NCI-H774 (cell line): ENCODE data around the gene CHRNB1.

Experiments used
- DNase-seq: peaks from one replicate; lab custom pipeline; 2025; lab: John Stamatoyannopoulos, UW

Gene CHRNB1, protein sequence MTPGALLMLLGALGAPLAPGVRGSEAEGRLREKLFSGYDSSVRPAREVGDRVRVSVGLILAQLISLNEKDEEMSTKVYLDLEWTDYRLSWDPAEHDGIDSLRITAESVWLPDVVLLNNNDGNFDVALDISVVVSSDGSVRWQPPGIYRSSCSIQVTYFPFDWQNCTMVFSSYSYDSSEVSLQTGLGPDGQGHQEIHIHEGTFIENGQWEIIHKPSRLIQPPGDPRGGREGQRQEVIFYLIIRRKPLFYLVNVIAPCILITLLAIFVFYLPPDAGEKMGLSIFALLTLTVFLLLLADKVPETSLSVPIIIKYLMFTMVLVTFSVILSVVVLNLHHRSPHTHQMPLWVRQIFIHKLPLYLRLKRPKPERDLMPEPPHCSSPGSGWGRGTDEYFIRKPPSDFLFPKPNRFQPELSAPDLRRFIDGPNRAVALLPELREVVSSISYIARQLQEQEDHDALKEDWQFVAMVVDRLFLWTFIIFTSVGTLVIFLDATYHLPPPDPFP

DNA sequence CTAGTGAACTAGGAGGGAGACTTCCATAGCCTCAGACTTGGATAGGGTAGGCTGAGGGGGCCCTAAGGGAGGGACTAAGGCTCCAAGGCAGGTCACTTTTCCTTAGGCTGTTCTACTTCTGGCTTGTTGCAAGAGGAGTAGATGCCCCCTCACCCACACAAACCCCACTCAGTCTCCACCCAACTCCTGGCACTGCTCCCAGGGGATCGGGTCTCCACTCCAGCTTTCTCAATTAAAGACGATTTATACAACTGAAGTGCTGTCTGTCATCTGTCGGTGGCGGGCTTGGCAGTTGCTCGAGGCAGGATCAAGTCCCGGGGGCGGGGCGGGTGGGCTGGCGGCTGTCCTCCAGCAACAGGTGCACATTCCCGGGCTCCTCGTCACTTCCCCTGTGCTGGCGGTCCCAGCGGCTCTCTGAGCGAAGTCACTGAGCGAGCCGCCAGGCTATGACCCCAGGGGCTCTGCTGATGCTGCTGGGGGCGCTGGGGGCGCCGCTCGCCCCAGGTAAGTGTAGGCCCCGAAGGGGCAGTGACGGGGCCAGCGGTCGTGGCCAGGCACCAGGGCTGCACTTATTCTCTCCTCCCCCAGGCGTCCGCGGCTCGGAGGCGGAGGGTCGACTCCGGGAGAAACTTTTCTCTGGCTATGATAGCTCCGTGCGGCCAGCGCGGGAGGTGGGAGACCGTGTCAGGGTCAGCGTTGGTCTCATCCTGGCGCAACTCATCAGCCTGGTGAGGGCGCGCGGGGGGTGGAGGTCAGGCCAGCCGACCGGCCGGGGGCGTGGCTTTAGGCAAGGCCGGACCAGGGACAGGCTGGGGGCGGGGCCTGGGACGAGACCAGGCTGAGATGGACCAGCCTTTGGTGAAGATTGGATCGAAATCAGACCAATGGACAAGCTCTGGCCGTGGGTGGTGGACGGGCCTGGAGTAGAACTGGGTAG, at the start of gene CHRNB1:
Gene CHRNB1, plus strand, starts transcription at position 380 of the 937 bp plus-strand sequence. Its CDS starts 67 bp downstream, at position 447.
- DNase-seq, result peak; percentile 35

DNA sequence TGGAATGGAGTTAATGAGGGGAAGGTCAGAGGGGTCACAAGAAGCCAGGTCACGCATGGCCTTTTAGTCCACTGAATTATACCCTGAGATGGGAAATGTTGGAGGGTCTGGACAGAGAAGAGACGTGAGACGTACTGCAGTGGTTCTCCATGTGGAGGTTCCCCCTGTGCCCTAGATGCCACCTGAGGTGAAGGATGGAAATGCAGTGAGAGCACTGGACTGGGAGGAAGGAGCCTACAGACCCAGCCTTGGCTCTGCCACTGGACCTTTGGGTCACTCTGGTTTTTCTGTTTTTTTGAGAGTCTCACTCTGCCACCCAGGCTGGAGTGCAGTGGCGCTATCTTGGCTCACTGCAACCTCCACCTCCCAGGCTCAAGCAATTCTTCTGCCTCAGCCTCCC, 48.7 kb upstream of the CHRNB1 start:
- no peak for DNase-seq

DNA sequence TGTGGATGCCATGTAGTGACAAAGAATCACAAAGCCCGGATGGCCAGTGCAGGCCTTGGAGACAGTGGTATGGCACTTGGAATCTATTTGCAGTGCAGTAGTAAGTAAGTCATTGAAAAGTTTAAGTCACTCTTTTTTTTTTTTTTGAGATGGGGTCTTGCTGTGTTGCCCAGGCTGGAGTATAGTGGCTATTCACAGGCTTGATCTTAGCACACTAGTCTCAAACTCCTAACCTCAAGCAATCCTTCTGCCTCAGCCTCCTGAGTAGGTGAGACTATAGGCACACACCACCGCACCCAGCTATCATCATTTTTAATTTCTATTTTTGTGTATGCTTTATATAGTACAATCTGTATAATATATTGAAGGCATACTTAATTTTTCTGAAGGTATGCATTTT, 46.2 kb upstream of the CHRNB1 start:
- no peak for DNase-seq

DNA sequence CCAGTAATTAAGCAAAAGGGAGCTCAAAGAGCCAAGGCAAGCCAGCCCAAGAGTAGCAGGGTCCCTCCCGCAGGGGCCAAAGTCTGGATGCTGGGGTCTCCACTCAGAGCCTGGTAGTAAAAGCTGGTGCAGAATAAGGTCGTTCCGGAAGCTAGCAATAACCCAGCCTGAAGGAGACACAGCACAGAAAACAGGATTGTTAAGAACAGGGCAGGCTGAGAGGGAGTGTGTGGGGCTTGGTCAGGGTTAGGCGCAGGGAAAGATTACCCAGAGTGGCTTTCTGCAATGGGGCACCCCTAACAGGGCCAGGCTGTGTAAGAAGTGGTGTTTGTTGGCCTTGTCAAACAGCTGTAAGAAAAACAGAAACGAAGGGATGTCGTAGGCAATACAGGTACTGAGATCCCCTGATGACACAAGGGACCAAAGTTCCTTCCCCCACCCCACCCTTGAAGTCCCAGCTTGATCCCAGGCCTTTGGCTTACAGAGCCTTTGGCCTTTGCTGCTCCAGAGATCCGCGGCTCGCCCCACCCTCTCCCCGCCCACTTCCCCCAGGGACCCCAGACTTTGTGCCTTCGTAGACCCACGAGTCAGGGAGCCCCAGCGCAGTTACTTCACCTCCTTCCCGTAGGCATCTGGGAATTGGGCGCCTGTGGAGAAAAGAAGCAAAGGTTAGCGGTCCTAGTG, 41.7 kb upstream of the CHRNB1 start:
- no peak for DNase-seq

DNA sequence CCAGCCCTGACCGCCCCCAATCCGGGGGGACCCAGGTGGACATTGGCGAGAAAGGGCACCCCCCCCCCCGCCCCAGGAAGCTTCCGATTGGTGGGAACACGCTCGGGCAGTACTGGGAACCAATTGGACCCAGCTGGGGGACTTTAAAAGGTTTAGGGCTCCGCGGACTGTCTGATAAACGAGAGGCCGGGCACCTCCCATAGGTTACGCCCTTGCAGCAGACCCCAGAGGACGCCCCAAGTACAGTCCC, 41.2 kb upstream of the CHRNB1 start:
- DNase-seq, result no peak

DNA sequence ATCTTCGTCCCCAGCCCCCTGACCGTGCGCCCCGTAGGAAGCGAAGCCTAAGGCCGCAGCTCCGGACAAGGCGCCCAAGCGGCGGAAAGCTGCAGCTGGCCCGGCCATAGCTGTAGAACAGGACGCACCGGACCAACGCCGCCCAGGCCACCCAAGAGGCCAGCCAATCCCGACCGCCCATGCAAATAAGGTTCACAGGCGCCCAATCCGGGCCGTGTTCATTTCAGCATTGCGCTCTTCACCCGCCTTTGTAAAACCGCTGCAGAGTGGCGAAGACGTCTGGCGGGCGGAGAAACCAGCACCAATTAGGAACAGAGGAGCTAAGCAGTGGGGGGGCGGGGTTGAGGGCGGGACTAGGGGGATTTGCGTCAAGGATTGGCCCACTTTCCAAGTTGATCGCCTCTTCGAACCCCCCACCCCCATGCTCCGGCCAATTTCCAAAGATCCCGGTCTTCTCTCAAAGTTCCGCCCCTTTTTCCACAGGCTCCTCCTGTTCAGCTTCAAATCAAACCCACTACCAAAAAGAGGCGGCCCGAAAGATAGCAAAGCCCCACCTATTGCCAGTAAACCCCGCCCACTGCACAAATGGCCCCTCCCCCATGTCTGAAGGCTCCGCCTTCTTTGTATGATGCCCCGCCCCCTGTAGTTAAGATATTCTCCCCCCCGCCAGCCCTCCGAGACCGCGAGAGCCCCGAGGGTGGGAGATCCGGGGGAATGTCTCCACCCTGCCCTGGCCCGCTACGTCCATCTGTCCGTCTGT, 40.7 kb upstream of the CHRNB1 start, which contains the start of gene TMEM256:
Gene TMEM256, minus strand, starts transcription at position 121 of the 760 bp plus-strand sequence. Its CDS starts 13 bp downstream, at position 108.
- DNase-seq, result peak; percentile 90

DNA sequence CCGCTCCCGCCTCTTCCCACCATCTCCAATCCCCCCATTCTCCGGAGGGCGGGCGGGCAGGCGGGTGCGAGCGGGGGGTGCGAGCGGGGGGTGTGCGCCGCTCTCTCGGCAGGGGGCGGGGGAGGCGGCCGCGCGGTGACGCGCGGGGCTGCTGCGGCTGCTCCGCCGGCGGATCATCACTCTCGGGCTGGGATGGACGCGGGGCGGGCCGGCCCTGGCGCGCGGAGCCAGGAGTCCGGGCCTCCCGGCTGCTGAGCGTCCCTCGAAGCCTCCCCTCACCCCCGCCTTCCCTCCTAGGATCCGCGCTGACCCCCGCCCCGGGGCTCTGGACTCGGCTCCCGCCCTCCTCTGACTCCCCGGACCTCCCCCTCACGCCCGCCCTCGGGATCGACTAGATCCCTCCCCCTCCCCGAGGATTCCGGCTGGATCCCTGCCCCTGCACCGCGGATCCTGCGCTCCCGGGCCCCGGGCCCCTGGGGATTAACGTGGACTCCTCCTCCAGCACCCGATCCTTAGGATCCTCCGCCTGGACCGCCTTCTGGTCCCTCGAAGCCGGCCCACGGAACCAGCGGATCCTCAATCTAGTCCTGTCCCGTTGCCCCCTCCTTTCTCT, 40.0 kb upstream of the CHRNB1 start:
- peak; percentile 60 for DNase-seq

DNA sequence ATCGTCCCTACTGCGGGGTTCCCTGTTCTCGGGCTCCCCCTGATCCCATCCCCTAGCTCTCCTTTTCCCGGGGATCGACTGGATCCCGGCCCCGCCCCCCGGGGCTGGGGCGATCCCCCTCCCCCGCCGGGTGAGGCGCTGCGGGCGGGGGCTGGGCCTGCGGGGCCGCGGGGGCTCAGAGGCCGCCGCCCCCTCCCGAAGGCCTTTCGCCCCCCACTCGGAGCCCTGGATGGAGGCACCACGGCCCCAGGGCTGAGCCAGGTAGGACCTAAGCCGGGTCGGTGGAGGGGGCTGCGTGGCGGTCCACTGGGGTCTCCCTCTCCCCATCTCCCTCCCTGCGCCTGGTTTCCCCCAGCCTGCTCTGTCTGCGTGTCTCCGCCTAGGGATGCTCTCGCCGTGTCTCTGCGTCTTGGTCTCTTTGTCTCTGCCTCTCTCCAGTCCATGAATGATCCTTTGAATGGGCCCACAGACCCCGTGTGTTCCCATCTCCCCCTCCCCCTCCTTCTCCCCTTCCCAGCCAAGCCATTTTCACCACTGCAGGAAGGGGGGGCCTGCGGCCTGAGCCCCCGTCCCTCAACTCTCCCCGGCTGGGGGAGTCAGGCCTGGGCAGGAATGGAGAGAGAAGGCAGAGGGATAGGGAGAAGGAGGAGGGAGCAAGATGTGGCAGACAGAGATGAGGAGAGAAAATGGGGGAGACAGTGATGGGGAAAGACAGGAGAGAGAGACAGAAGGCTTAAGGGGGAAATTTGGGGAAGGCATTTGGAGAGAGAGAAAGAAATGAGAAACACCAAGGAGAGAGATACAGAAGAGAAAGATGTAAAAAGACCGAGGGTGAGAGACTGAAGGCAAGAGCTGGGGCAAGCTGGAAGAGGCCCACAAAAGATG, 39.3 kb upstream of the CHRNB1 start:
- no peak for DNase-seq

DNA sequence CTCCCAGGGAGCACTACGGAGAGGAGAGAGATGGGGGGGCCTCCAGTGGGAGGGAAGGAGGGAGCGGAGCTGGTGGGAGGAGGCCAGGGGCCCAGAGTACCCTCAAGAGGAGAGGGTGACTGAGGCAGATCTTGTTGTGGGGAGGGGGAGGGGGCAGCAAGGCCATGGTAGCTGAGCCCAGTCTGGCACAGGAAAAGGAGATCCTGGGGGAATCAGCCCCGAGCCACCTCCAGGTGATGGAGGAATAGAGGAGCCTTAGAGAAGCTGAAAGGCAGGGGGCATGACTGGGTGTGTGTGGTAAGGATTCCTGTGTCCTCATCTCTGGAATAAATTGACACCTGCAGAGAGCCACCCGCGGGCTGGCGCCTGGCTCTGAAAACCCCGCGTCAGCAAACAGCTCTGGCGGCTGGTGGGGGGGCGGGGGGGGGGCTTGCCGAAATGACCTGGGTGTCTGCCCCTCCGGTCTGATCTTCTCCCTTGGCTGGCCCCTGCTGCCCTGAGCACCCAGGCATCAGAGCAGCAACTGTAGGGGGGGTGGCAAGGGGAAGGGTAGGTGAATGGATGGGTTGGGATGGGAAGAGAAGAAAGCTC, 38.5 kb upstream of the CHRNB1 start:
- DNase-seq, result no peak

DNA sequence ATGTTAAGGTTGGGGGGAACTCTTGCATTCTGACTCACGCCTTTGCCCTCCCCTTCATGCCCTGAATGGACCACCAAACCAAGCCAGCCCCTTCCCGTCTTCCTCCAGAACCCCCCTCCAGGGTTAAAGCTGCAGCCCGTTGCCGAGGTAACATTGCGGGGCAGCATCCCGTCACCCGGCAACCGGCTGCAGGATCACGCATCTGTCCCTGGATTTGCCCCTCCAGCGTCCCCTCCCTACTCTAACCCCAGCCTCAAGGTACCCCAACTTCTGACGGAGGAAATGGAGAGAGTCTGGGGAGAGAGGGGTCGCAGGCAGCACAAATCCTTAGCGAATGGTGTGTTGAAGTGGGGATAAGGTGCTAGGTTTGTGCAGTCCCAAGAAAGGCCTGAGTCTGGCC, 37.8 kb upstream of the CHRNB1 start:
- no peak for DNase-seq

DNA sequence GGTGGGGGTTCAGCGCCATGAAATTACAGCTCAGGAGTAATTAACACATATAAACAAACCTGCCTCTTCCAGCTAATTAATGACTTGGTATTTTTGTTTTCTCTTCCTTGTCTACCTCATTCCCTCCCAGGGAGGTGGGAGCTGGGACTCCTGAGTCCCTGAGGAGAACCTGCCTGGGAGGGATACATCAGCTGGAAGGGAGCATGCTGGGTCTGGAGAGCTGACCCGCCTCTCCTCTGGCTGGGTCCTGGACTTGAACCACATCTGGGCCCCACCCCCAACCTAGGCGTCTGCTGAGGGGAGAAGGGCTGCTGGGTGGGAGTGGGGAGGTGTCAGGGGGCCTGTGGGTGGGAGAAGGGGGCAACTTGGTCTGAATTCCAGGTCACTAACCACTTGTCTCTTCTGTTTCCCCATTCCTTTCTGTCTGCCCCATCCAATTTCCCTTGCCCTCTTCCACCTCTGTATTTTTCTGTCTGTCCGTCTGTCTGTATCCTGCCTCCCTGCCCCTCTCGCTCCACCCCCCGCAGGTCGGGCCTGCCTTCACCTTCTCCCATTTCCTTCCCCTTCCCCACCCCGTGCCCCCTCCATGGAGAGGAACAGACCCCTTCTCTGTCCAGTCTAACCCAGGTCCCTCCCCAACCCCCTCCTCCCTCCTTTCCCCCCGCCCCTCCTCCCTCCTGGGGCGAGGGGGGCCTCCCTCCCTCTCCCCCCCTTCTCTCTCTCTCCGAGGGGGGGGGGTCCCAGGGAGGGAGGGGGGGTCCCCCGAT, 37.2 kb upstream of the CHRNB1 start, which contains the start of gene NLGN2:
Gene NLGN2, plus strand, starts transcription at position 361 of the 767 bp plus-strand sequence. CDS start 411 bp downstream, outside the sequence.
- DNase-seq, result no peak

DNA sequence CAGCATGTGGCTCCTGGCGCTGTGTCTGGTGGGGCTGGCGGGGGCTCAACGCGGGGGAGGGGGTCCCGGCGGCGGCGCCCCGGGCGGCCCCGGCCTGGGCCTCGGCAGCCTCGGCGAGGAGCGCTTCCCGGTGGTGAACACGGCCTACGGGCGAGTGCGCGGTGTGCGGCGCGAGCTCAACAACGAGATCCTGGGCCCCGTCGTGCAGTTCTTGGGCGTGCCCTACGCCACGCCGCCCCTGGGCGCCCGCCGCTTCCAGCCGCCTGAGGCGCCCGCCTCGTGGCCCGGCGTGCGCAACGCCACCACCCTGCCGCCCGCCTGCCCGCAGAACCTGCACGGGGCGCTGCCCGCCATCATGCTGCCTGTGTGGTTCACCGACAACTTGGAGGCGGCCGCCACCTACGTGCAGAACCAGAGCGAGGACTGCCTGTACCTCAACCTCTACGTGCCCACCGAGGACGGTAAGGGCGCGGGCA, 36.6 kb upstream of the CHRNB1 start:
- DNase-seq, result no peak

DNA sequence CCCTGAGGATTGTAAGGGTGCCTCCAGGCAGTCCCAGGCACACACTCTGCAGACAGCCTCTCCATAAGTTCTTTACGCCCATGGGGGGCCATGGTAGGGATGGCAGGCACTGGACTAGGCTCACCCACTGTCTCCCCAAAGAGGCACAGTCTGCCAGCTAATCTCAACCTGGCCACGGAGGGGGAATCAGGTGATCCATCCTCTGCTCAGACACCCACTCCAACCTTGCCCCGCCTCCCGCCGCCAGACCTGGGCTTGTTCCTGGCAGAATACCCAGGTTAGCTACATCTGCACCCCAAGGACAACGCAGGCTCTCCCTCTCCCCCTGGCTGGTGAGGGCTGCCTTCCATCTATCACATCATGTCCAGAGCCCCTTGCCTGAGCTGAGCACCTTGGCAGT, 36.0 kb upstream of the CHRNB1 start:
- no peak for DNase-seq

DNA sequence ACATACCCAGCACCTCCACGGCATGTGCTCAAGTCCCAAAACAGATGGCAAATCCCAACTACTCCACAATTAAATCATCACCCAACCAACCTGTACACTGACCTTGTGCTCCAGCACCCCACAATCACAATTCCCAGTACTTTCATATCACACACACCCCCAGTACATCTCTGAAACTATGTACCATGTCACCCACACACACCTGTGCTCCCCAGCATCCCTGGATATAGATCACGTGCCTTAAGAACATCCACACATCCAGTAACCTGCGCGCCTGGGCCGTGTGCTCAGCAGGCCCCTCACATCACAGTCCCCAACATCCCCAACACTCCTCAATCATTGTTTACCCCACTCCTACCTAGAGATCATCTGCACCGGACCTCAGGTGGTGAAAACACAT, 35.1 kb upstream of the CHRNB1 start:
- DNase-seq, result no peak

DNA sequence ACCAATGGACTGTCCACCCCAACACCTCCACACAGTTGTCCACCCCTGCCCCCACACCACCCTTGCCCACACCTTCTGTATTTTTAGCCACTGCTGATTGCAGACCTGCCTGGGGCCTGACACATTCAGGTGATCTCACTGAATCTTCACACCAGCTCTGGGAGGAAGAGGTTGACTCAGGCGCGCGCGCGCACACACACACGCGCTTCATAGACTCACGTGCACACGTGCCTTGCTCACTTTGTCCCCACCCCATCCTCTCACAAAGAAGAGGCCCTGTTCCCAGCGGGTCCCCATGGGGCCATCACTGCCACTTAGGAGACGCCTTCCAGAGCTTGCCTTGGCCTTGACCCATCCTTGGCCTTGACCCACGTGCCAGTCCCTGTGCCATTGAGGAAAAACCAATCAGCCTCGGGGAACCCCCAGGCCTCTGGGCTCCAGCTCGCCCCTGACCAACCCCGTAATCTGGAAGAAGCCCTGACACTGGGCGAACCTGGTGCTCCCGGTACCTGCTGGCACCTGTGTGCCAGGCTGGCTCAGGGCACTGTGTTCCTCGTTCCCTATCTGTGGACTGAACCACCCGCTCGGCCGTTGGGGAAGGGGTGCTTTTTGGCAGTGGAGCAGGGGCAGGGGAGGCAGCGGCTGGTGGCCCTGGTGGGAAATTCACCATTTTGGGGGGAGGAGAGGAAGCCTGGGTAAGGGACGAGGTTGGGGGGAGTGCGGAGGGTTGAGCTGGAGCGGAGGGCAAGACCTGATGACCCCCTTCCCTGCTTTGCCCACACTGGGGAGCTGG, 34.0 kb upstream of the CHRNB1 start:
- DNase-seq, result no peak

DNA sequence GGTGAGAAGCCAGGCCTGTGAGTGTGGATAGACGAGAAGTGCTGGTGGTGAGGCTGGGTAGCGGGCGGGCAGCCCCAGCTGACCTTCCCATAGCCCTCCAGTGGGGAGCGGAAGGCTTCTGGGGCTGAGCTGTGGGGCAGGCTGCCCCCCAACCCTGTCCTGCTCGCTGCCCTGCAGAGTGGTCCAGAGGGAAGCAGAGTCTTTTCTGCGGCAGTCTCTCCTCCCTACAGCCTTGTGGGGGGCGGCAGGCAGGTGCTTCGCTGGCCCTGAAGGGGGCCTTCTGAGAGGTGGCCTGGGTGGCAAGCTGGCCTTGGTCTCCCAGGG, 33.5 kb upstream of the CHRNB1 start:
- DNase-seq, result no peak

DNA sequence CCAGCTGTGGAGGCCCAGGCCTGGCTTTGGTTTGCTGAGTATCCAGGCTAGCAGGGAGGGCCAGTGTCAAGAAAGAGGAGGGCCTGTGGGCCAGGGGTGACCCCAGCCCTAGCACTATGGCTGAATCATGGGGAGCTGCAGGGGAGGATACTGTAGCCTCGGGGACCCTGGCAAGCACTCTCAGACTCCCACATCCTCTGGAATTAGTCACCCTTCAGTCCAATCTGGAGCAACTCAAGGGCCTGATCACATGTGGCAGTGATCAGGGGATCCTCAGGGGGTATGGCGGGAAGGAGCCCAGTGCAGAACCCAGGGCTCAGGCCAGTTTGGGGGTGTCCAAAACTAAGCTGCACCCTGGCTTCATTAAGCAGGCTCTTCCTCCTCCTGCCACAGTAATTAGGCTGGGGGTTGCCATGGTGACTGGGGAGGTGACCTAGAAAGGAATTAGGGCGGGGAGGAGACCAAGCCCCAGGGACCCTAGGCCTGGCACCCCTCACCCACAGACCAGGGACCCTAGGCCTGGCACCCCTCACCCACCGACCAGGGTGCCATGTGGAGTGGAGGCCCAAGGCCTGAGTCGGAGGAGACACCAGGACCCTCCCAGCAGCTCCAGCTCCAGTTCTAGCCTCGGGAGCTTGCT, 31.4 kb upstream of the CHRNB1 start:
- DNase-seq, result no peak

DNA sequence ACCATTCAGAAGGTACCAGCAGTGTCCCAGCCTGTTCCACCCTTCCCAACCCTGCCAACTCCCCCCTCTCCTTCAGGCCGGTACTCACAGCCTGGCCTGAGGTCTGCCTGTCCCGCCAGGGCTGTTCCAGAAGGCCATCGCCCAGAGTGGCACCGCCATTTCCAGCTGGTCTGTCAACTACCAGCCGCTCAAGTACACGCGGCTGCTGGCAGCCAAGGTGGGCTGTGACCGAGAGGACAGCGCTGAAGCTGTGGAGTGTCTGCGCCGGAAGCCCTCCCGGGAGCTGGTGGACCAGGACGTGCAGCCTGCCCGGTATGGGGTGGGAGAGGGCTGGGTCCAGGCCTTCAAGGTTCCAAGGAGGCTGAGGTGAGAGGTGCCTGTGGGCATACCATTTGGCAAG, 30.0 kb upstream of the CHRNB1 start:
- DNase-seq, result no peak
